Measurements from ENCODE around the gene GNAZ.
A peak's percentile ranks its signal among the peaks of the same experiment; 100 is the strongest.

Gene GNAZ

GRCh38 chr22:23062616-23063538 is 7.4 kb upstream of the GNAZ start:
- Histone ChIP-seq H3K27ac (no peak overlapping the region), H3K4me3 (no peak overlapping the region), H3K9me3 (no peaks in the 10 kb centered on the region), H3K36me3 (no peaks in the 10 kb centered on the region), H3K27me3 (peaks cover 0 to 10% of the 10 kb centered on the region in 2 donors), H3K4me1 (no peaks in the 10 kb centered on the region)
- DNase-seq, result peak in 1 of 2 donors; percentile 48
- TF ChIP-seq CTCF (IDR thresholded peaks at IDR 0.05), result no peak
- intact Hi-C loops (cut with DNase I; ENCODE audit: low total_unique reads), result no loop called here

- H3K4me1 ChIP-seq, result no peaks in the 10 kb centered on the region
- intact Hi-C loops (cut with DNase I; ENCODE audit: low total_unique reads), result no loop called here
- DNase-seq, result peak; percentile 17 to 61
- H3K9me3 ChIP-seq, result no peaks in the 10 kb centered on the region
- no peak overlapping the region for H3K27ac ChIP-seq
- H3K4me3 ChIP-seq, result no peak overlapping the region
- TF ChIP-seq CTCF (IDR thresholded peaks at IDR 0.05), result no peak
- no peaks in the 10 kb centered on the region for H3K36me3 ChIP-seq
- peaks cover 0 to 10% of the 10 kb centered on the region in 2 donors for H3K27me3 ChIP-seq
These were observed 6.6 kb upstream of the GNAZ start for GRCh38 chr22:23063539-23064380.

GRCh38 chr22:23064381-23065068 is 5.8 kb upstream of the GNAZ start:
- Histone ChIP-seq H3K4me1 (peaks cover 0 to 6% (median 5%) of the 10 kb centered on the region in 4 donors), H3K4me3 (no peak overlapping the region), H3K27me3 (peaks cover 0 to 3% of the 10 kb centered on the region in 2 donors), H3K9me3 (no peaks in the 10 kb centered on the region), H3K27ac (no peak overlapping the region), H3K36me3 (no peaks in the 10 kb centered on the region)
- intact Hi-C loops (cut with DNase I; ENCODE audit: low total_unique reads), result loop anchor here (5.0 kb wide), 1 partner anchor 83 kb away; the partner anchor contains the start of gene RAB36
- DNase-seq, result peak; percentile 11 to 32
- no peak for TF ChIP-seq CTCF (IDR thresholded peaks at IDR 0.05)

- peaks cover 0 to 3% of the 10 kb centered on the region in 2 donors for H3K27me3 ChIP-seq
- H3K9me3 ChIP-seq, result no peaks in the 10 kb centered on the region
- H3K36me3 ChIP-seq, result no peaks in the 10 kb centered on the region
- intact Hi-C loops (cut with DNase I; ENCODE audit: low total_unique reads), result loop anchor here (5.0 kb wide), 1 partner anchor 82 kb away; the partner anchor contains the start of gene RAB36
- H3K4me1 ChIP-seq, result peaks cover 0 to 9% (median 8%) of the 10 kb centered on the region in 4 donors
- no peak overlapping the region for H3K4me3 ChIP-seq
- TF ChIP-seq CTCF (IDR thresholded peaks at IDR 0.05), result no peak
- no peak for DNase-seq
- no peak overlapping the region for H3K27ac ChIP-seq
These were observed 5.3 kb upstream of the GNAZ start for GRCh38 chr22:23065069-23065451.

- intact Hi-C loops (cut with DNase I; ENCODE audit: low total_unique reads), result loop anchor here (5.0 kb wide), 1 partner anchor 82 kb away; the partner anchor contains the start of gene RAB36
- DNase-seq, result peak; percentile 16 to 44
These were observed 4.7 kb upstream of the GNAZ start for GRCh38 chr22:23065495-23066122.

More at GRCh38 chr22:23065495-23066122, 4.7 kb upstream of the GNAZ start:
- Histone ChIP-seq H3K4me3 (no peak overlapping the region), H3K27ac (no peak overlapping the region), H3K36me3 (no peaks in the 10 kb centered on the region), H3K9me3 (no peaks in the 10 kb centered on the region), H3K27me3 (peaks cover 0 to 2% of the 10 kb centered on the region in 2 donors), H3K4me1 (peaks cover 0 to 12% (median 11%) of the 10 kb centered on the region in 4 donors)
- no peak for TF ChIP-seq CTCF (IDR thresholded peaks at IDR 0.05)

Data from tibial artery (tissue), 4 donors.